Kidney (tissue), 14 donors: ENCODE results near the gene TTBK2. TPM values are rescaled to one million over a fixed set of nuclear protein-coding genes. Genes with fewer than 3 reads are reported as not detected.
"Not testable (repeated sequence)": the region's sequence is repeated elsewhere in the genome, so short reads cannot be mapped to it uniquely, and the experiment has no call there.

Experiments
- DNase-seq, 5 donors: peaks; one replicate each; pipeline ENCODE4 v3.0.0-alpha.2; 2013 to 2020
- FAIRE-seq: peaks from 2 replicates; lab custom pipeline; 2012; peaks lifted over from hg19 to GRCh38; lab: Jason Lieb, UNC
- H3K27ac ChIP-seq, 2 donors: one replicate each; pipeline ENCODE4 v1.7.0; 2013; ENCODE audit warnings: low read depth in 2 of 2, low read length in 2 of 2, inconsistent platforms in 1 of 2
- H3K27me3 ChIP-seq: one replicate; pipeline ENCODE4 v1.7.1; 2013; ENCODE audit warnings: low read length, inconsistent platforms; ENCODE audit not compliant: control insufficient read depth, insufficient read depth
- H3K36me3 ChIP-seq, 3 donors: one replicate each; pipeline versions ENCODE4 v1.7.0 to v1.7.1; 2013; ENCODE audit warnings: low read length in 3 of 3, control low read depth in 1 of 3, inconsistent platforms in 1 of 3; ENCODE audit not compliant: insufficient read depth in 3 of 3, control insufficient read depth in 2 of 3
- H3K4me1 ChIP-seq, 3 donors: one replicate each; pipeline versions ENCODE4 v1.7.0 to v1.7.1; 2013; ENCODE audit warnings: low read length in 3 of 3, inconsistent platforms in 1 of 3, low read depth in 1 of 3; ENCODE audit not compliant: control insufficient read depth in 2 of 3, insufficient read depth in 2 of 3
- H3K4me3 ChIP-seq, 3 donors: one replicate each; pipeline versions ENCODE4 v1.7.0 to v1.8.1; 2013; ENCODE audit warnings: low read length in 3 of 3, control low read depth in 1 of 3, inconsistent platforms in 1 of 3
- H3K9ac ChIP-seq, 3 donors: one replicate each; pipeline versions ENCODE4 v1.7.0 to v1.7.1; 2013; ENCODE audit warnings: low read length in 3 of 3, control low read depth in 1 of 3, inconsistent platforms in 1 of 3
- H3K9me3 ChIP-seq, 3 donors: one replicate each; pipeline versions ENCODE4 v1.7.0 to v1.7.1; 2013; ENCODE audit warnings: low read length in 3 of 3, control low read depth in 1 of 3, inconsistent platforms in 1 of 3; ENCODE audit not compliant: control insufficient read depth in 2 of 3, insufficient read depth in 1 of 3
- CTCF ChIP-seq: IDR thresholded peaks from 3 replicates; pipeline ENCODE4 v1.5.1; 2012; ENCODE audit warnings: mild to moderate bottlenecking, moderate library complexity, borderline replicate concordance; ENCODE audit not compliant: insufficient read depth; ENCODE audit errors: extremely low read depth
- intact Hi-C: fragments of 100-400 bp; cut with DNase I; formaldehyde crosslinking; loops from one replicate; pipeline ENCODE4 v1.11.1; 2022
- polyA plus RNA-seq: library from polyadenylated mRNA; stranded (reverse); fragments of 350-450 nt; fragmentation: Illumina TruSeq; extraction: RNeasy Lipid Tissue Mini Kit (QIAGEN cat#74804); gene quantifications from one replicate; pipeline ENCODE4 v1.2.3, GENCODE V29; 2014; ENCODE audit warnings: low read depth, low replicate concordance; ENCODE audit not compliant: insufficient read depth
- total RNA-seq: library from RNA; stranded (reverse); fragmentation: NEBNext Ultra II Directional; extraction: Animal tissue kit (Norgen Biotek cat#: 25700); gene quantifications from one replicate; pipeline ENCODE4 v1.2.1, GENCODE V29; 2021
- donor health status: control.
- donor health status: control.
- donor health status: control.
- donor health status: control.
- donor health status: control.
- donor health status: DM: yes; HTN: yes; CAD: no.
- donor health status: Normal renal cell carcinoma (clear cell type).

The TTBK2 gene
- total and polyA plus RNA-seq, 2 donors from 2014 or later = 1.9 to 19.1 TPM

DNA sequence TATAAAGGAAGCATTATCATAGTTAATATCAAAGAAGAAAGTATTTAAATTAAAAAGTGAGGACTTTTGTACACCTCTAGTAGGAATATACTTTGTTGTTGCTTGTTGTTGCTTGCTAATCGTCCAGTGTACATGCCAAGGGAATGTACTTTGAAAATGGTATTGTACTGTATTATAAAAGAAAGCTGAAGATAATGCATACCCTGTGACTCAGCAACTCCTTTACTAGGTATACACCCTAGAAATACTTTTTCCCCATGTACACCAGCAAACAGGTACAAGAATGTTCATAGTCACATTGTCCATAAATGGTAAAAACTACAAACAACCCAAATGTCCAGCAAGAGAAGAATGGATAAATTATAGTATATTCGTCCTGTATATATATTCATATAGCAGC is 12.0 kb downstream of the TTBK2 start:
- TF ChIP-seq CTCF = no peak
- FAIRE-seq = no peak
- no peaks in the 10 kb centered on the region for H3K36me3 ChIP-seq
- no peak overlapping the region for H3K4me3 ChIP-seq
- no peaks in the 10 kb centered on the region for H3K9me3 ChIP-seq
- no peak for DNase-seq
- no peaks in the 10 kb centered on the region for H3K4me1 ChIP-seq
- intact Hi-C loops = no loop called here
- H3K27me3 ChIP-seq = no peaks in the 10 kb centered on the region
- no peak overlapping the region for H3K9ac ChIP-seq
- no peak overlapping the region for H3K27ac ChIP-seq

DNA sequence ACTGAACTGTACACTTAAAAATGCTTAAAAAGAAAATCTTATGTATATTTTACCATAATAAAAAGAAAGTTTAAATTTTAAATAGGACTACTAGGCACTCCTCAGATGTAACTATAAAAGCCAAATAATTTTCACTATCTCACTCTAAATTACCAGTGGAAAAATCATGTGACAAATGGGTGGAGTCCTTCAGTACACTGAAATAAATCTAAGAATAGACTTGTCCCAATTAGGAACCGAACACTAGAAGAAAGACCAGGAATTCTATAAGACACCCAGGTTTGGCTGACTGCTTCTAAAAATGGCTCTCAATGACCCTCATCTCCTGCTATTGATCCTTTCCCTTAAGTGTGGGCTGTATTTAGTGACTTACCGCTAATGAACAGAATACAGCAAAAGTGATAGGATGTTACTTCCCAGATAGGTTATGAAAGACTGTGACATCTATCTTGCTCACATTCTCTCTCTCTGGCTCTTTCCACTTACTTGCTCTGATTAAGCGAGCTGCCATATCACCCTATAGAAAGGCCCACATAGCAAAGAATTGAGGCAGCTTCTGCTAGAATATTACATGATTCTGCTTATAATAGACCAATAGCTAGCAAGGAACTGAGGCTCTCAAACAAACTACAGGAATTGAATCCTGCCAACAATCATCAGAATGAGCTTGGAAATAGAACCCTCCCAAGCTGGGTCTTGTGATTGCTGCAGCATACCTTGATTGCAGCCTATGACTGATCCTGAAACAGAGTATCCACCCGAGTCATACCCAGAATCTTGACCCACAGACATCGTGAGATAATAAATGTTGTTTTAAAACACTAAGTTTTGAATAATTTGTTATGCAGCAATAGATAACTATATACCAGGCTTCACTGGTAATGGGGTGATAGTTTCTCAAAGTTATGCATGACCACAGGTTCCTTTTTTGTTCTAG is 16.9 kb downstream of the TTBK2 start:
- no peak overlapping the region for H3K27ac ChIP-seq
- TF ChIP-seq CTCF = no peak
- no peaks in the 10 kb centered on the region for H3K4me1 ChIP-seq
- no peaks in the 10 kb centered on the region for H3K27me3 ChIP-seq
- H3K4me3 ChIP-seq = no peak overlapping the region
- H3K9ac ChIP-seq = no peak overlapping the region
- DNase-seq (no peak), FAIRE-seq (no peak)
- H3K36me3 ChIP-seq = no peaks in the 10 kb centered on the region
- intact Hi-C loops = no loop called here
- no peaks in the 10 kb centered on the region for H3K9me3 ChIP-seq

DNA sequence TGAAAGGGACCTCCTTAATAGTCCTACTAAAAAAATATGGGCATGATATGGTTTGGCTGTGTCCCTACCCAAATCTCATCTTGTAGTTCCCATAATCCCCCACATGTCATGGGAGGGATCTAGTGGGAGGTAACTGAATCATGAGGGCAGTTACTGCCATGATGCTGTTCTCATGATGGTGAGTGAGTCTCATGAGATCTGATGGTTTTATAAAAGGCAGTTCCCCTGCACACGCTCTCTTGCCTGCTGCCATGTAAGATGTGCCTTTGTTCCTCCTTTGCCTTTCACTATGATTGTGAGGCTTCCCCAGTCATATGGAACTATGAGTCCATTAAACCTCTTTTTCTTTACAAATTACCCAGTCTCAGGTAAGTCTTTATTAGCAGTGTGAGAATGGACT is 26.7 kb downstream of the TTBK2 start:
- H3K27ac ChIP-seq, H3K9ac ChIP-seq, DNase-seq, H3K36me3 ChIP-seq, FAIRE-seq, H3K4me3 ChIP-seq, H3K9me3 ChIP-seq, intact Hi-C loops, H3K27me3 ChIP-seq, H3K4me1 ChIP-seq: not testable (repeated sequence)

GRCh38 chr15:42891569-42891968 is 29.0 kb downstream of the TTBK2 start:
- FAIRE-seq (no peak), DNase-seq (no peak)
- Histone ChIP-seq H3K27me3 (no peaks in the 10 kb centered on the region), H3K36me3 (no peaks in the 10 kb centered on the region), H3K9ac (no peak overlapping the region), H3K27ac (no peak overlapping the region), H3K4me1 (peaks cover 0 to 6% (median 2%) of the 10 kb centered on the region in 3 donors), H3K4me3 (no peak overlapping the region), H3K9me3 (no peaks in the 10 kb centered on the region)
- no peak for TF ChIP-seq CTCF
- intact Hi-C loops = no loop called here
